Measurements from ENCODE around the gene CDC7.

CDC7 gene

DNA sequence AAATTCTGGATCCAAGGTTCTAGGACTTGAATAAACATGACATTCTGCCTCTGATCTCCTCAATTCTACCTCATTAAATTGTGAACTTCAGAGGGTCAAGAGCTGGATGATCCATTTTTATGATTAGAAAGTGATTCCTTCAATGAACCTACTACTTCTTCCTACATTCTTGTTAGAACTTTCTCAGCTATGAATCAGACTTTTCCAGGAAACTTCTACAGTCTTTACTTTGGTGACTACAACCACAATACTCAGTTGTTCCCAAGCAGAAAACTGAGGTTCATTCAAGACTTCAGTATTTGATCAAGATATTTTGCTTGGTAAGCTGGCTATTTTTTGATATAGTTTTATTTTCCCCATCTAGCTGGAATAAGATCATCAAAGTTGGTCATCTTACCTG, 51.4 kb downstream of the CDC7 start:
- H4K20me1 ChIP-seq (ENCODE audit: control insufficient read depth, insufficient read depth, low read depth, low read length), result no peaks in the 10 kb centered on the region
- no peaks in the 10 kb centered on the region for H3K9me2 ChIP-seq (replicated peaks; ENCODE audit: control insufficient read depth, low read length)
- no peaks in the 10 kb centered on the region for H3K79me2 ChIP-seq (ENCODE audit: control insufficient read depth, low read length)
- H3K4me3 ChIP-seq (ENCODE audit: low read length), result no peak overlapping the region
- no peaks in the 10 kb centered on the region for H3F3A ChIP-seq (ENCODE audit: control insufficient read depth, insufficient read depth)
- TF ChIP-seq, protein P1, sequence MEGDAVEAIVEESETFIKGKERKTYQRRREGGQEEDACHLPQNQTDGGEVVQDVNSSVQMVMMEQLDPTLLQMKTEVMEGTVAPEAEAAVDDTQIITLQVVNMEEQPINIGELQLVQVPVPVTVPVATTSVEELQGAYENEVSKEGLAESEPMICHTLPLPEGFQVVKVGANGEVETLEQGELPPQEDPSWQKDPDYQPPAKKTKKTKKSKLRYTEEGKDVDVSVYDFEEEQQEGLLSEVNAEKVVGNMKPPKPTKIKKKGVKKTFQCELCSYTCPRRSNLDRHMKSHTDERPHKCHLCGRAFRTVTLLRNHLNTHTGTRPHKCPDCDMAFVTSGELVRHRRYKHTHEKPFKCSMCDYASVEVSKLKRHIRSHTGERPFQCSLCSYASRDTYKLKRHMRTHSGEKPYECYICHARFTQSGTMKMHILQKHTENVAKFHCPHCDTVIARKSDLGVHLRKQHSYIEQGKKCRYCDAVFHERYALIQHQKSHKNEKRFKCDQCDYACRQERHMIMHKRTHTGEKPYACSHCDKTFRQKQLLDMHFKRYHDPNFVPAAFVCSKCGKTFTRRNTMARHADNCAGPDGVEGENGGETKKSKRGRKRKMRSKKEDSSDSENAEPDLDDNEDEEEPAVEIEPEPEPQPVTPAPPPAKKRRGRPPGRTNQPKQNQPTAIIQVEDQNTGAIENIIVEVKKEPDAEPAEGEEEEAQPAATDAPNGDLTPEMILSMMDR (IDR thresholded peaks at IDR 0.05; ENCODE audit: low read depth, low read length, poor library complexity, severe bottlenecking), result no peak
- TF ChIP-seq EZH2phosphoT487 (IDR thresholded peaks at IDR 0.05; ENCODE audit: borderline replicate concordance, low read length), result no peak
- H3K36me3 ChIP-seq (ENCODE audit: control insufficient read depth, low read length), result no peaks in the 10 kb centered on the region
- peaks cover 13% of the 10 kb centered on the region for H3K4me1 ChIP-seq (ENCODE audit: control insufficient read depth, low read length)
- no peaks in the 10 kb centered on the region for H3K9me3 ChIP-seq (ENCODE audit: control insufficient read depth, insufficient read depth, low read length)
- H3K4me2 ChIP-seq (ENCODE audit: low read length), result no peak overlapping the region
- H3K27ac ChIP-seq (ENCODE audit: low read depth, low read length), result no peak overlapping the region
- no peaks in the 10 kb centered on the region; the same call in 1 of the 2 replicates for H3K27me3 ChIP-seq (ENCODE audit: control insufficient read depth, low read length)

DNA sequence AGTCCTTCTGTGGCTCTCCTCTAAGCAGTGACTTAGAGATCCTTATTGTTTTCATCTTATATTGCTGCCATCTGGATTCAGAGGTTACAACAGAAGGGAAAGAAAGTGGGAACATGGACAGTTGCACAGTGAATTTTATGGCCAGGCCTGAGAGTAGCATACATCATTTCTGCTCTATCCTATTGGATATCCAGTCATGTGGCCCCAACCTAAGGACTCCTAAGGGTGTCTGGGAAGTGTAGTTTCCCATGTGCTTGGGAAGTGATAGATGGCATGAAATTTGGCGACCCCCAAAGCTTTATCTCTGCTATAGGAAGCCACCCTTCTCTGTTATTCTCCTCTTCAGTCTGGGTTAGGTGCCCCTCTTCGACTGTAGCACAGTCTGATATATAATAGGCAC, 51.9 kb downstream of the CDC7 start:
- TF ChIP-seq, protein P1 (IDR thresholded peaks at IDR 0.05; ENCODE audit: low read depth, low read length, poor library complexity, severe bottlenecking), result no peak
- TF ChIP-seq EZH2phosphoT487 (IDR thresholded peaks at IDR 0.05; ENCODE audit: borderline replicate concordance, low read length), result no peak
- H3K4me1 ChIP-seq (ENCODE audit: control insufficient read depth, low read length), result peaks cover 13% of the 10 kb centered on the region
- H3K27ac ChIP-seq (ENCODE audit: low read depth, low read length), result no peak overlapping the region
- no peak overlapping the region for H3K4me2 ChIP-seq (ENCODE audit: low read length)
- H4K20me1 ChIP-seq (ENCODE audit: control insufficient read depth, insufficient read depth, low read depth, low read length), result no peaks in the 10 kb centered on the region
- H3K27me3 ChIP-seq (ENCODE audit: control insufficient read depth, low read length), result no peaks in the 10 kb centered on the region; the same call in 1 of the 2 replicates
- no peaks in the 10 kb centered on the region for H3K79me2 ChIP-seq (ENCODE audit: control insufficient read depth, low read length)
- no peaks in the 10 kb centered on the region for H3K9me2 ChIP-seq (replicated peaks; ENCODE audit: control insufficient read depth, low read length)
- H3K36me3 ChIP-seq (ENCODE audit: control insufficient read depth, low read length), result no peaks in the 10 kb centered on the region
- no peak overlapping the region for H3K4me3 ChIP-seq (ENCODE audit: low read length)
- H3F3A ChIP-seq (ENCODE audit: control insufficient read depth, insufficient read depth), result no peaks in the 10 kb centered on the region
- H3K9me3 ChIP-seq (ENCODE audit: control insufficient read depth, insufficient read depth, low read length), result no peaks in the 10 kb centered on the region

DNA sequence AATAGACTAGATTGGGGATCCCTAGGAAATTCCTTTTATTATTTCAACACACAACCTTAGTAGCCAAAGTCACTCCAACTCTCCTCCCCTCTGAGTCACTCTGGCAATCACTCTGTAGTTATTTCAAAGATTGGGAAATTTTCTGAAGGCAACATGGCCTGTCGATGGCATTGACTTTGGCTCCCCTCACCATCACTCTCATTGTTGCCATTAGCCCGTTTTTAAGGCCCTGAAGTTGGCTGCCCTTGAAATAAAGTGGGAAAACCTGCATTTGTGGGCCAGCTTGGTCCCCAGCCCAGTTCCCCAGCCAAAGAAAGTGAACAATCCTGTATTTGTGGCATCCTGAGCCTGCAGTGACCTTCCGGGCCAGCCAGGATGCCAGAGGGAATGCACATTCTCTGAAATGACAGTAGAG, 52.5 kb downstream of the CDC7 start:
- H3F3A ChIP-seq (ENCODE audit: control insufficient read depth, insufficient read depth), result no peaks in the 10 kb centered on the region
- no peaks in the 10 kb centered on the region for H3K79me2 ChIP-seq (ENCODE audit: control insufficient read depth, low read length)
- H3K27ac ChIP-seq (ENCODE audit: low read depth, low read length), result no peak overlapping the region
- peaks cover 10% of the 10 kb centered on the region for H3K4me1 ChIP-seq (ENCODE audit: control insufficient read depth, low read length)
- H3K4me3 ChIP-seq (ENCODE audit: low read length), result no peak overlapping the region
- TF ChIP-seq, protein P1 (IDR thresholded peaks at IDR 0.05; ENCODE audit: low read depth, low read length, poor library complexity, severe bottlenecking), result no peak
- no peak for TF ChIP-seq EZH2phosphoT487 (IDR thresholded peaks at IDR 0.05; ENCODE audit: borderline replicate concordance, low read length)
- no peaks in the 10 kb centered on the region for H3K36me3 ChIP-seq (ENCODE audit: control insufficient read depth, low read length)
- no peaks in the 10 kb centered on the region for H3K9me3 ChIP-seq (ENCODE audit: control insufficient read depth, insufficient read depth, low read length)
- H3K9me2 ChIP-seq (replicated peaks; ENCODE audit: control insufficient read depth, low read length), result no peaks in the 10 kb centered on the region
- no peaks in the 10 kb centered on the region; the same call in 1 of the 2 replicates for H3K27me3 ChIP-seq (ENCODE audit: control insufficient read depth, low read length)
- no peak overlapping the region for H3K4me2 ChIP-seq (ENCODE audit: low read length)
- H4K20me1 ChIP-seq (ENCODE audit: control insufficient read depth, insufficient read depth, low read depth, low read length), result no peaks in the 10 kb centered on the region
